ENCODE results near the gene ZBTB5. TPM values are rescaled to one million over a fixed set of nuclear protein-coding genes. Genes with fewer than 3 reads are reported as not detected.

Gene ZBTB5
- total RNA-seq, 1 experiment from 2014 or later = 8.8 TPM

GRCh38 chr9:37501957-37502596 is 36.8 kb upstream of the ZBTB5 start:
- no peaks in the 10 kb centered on the region for H3K9me3 ChIP-seq (ENCODE audit: insufficient read depth, low read depth)
- H3K4me1 ChIP-seq (replicated peaks; ENCODE audit: insufficient read depth) = no peaks in the 10 kb centered on the region
- no peak for TF ChIP-seq EZH2 (IDR thresholded peaks at IDR 0.05; ENCODE audit: low read depth)
- TF ChIP-seq, protein P1, sequence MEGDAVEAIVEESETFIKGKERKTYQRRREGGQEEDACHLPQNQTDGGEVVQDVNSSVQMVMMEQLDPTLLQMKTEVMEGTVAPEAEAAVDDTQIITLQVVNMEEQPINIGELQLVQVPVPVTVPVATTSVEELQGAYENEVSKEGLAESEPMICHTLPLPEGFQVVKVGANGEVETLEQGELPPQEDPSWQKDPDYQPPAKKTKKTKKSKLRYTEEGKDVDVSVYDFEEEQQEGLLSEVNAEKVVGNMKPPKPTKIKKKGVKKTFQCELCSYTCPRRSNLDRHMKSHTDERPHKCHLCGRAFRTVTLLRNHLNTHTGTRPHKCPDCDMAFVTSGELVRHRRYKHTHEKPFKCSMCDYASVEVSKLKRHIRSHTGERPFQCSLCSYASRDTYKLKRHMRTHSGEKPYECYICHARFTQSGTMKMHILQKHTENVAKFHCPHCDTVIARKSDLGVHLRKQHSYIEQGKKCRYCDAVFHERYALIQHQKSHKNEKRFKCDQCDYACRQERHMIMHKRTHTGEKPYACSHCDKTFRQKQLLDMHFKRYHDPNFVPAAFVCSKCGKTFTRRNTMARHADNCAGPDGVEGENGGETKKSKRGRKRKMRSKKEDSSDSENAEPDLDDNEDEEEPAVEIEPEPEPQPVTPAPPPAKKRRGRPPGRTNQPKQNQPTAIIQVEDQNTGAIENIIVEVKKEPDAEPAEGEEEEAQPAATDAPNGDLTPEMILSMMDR (conservative IDR thresholded peaks at IDR 0.05) = no peak
- POLR2A ChIA-PET (ENCODE audit: unreplicated experiment) = interaction anchor here (0.6 kb wide), 1 partner anchor 460 kb away, joined by 13 read pairs; no protein-coding TSS in a partner anchor
- H3F3A ChIP-seq (ENCODE audit: insufficient read depth, low read depth) = no peaks in the 10 kb centered on the region
- CTCF ChIA-PET = no interaction called here
- H3K27me3 ChIP-seq (ENCODE audit: insufficient read depth, low read depth) = no peaks in the 10 kb centered on the region
- H3K4me2 ChIP-seq = no peak overlapping the region
- no peaks in the 10 kb centered on the region for H3K9me2 ChIP-seq (ENCODE audit: insufficient read depth)
- H4K20me1 ChIP-seq (ENCODE audit: insufficient read depth) = no peaks in the 10 kb centered on the region
- intact Hi-C loops (cut with micrococcal nuclease; ENCODE audit: unreplicated experiment) = no loop called here
- H3K36me3 ChIP-seq (ENCODE audit: low read depth) = no peaks in the 10 kb centered on the region
- H3K4me3 ChIP-seq = no peak overlapping the region
- H3K79me2 ChIP-seq (ENCODE audit: low read depth) = no peaks in the 10 kb centered on the region
- no peak overlapping the region for H3K27ac ChIP-seq
- no TSS peak for BruUV-seq (replicated peaks)
- DNase-seq = no peak
- no peak overlapping the region for H2AFZ ChIP-seq

DNA sequence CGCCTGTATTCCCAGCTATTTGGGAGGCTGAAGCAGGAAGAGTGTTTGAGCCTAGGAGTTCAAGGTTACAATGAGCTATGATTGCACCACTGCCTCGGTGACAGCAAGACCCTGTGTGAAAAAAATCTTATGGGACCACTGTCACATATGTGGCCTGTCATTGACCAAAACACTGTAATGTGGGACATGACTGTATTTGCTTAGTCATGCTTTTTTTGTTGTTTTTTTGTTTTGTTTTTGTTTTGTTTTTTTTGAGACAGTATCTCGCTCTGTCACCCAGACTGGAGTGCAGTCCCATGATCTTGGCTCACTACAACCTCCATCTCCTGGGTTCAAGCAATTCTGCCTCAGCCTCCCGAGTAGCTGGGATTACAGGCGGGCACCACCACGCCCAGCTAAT is 34.0 kb upstream of the ZBTB5 start:
- ChIA-PET CTCF (no interaction called here), POLR2A (ENCODE audit: unreplicated experiment) (no interaction called here)
- no peaks in the 10 kb centered on the region for H3F3A ChIP-seq (ENCODE audit: insufficient read depth, low read depth)
- no peaks in the 10 kb centered on the region for H3K9me3 ChIP-seq (ENCODE audit: insufficient read depth, low read depth)
- H3K4me2 ChIP-seq = no peak overlapping the region
- H3K27me3 ChIP-seq (ENCODE audit: insufficient read depth, low read depth) = no peaks in the 10 kb centered on the region
- intact Hi-C loops (cut with micrococcal nuclease; ENCODE audit: unreplicated experiment) = no loop called here
- H3K9me2 ChIP-seq (ENCODE audit: insufficient read depth) = no peaks in the 10 kb centered on the region
- H3K79me2 ChIP-seq (ENCODE audit: low read depth) = no peaks in the 10 kb centered on the region
- no peak overlapping the region for H3K27ac ChIP-seq
- no peak overlapping the region for H2AFZ ChIP-seq
- DNase-seq = no peak
- H3K36me3 ChIP-seq (ENCODE audit: low read depth) = no peaks in the 10 kb centered on the region
- H3K4me3 ChIP-seq = no peak overlapping the region
- TF ChIP-seq, protein P1 (conservative IDR thresholded peaks at IDR 0.05) = no peak
- TF ChIP-seq EZH2 (IDR thresholded peaks at IDR 0.05; ENCODE audit: low read depth) = no peak
- no peaks in the 10 kb centered on the region for H4K20me1 ChIP-seq (ENCODE audit: insufficient read depth)
- no peaks in the 10 kb centered on the region for H3K4me1 ChIP-seq (replicated peaks; ENCODE audit: insufficient read depth)
- no TSS peak for BruUV-seq (replicated peaks)

DNA sequence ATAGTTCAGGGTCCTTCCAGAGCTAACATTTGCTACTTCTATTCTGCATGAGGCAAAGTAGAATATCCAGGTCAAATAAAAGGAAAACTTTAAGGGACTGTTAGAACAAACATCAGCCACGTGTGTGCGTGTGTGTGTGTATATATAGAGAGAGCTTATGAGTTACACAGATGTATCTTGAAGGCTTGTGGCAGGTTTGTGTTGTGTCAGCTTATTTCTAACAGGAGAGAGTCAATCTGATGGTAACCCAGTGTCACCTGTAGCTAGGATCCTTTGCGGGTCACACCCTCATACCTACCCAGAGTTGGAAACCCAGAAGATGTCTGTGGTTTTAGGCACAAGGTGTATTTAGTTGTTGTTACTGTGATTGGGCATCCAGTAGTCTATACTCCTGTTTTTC is 33.2 kb upstream of the ZBTB5 start:
- ChIA-PET POLR2A (ENCODE audit: unreplicated experiment) (no interaction called here), CTCF (no interaction called here)
- Histone ChIP-seq H3K27ac (no peak overlapping the region), H3K4me3 (no peak overlapping the region), H3F3A (ENCODE audit: insufficient read depth, low read depth) (no peaks in the 10 kb centered on the region), H3K27me3 (ENCODE audit: insufficient read depth, low read depth) (no peaks in the 10 kb centered on the region), H3K9me2 (ENCODE audit: insufficient read depth) (no peaks in the 10 kb centered on the region), H3K36me3 (ENCODE audit: low read depth) (no peaks in the 10 kb centered on the region), H2AFZ (no peak overlapping the region), H3K9me3 (ENCODE audit: insufficient read depth, low read depth) (no peaks in the 10 kb centered on the region), H3K79me2 (ENCODE audit: low read depth) (no peaks in the 10 kb centered on the region), H3K4me2 (no peak overlapping the region), H4K20me1 (ENCODE audit: insufficient read depth) (no peaks in the 10 kb centered on the region), H3K4me1 (replicated peaks; ENCODE audit: insufficient read depth) (no peaks in the 10 kb centered on the region)
- TF ChIP-seq, protein P1 (conservative IDR thresholded peaks at IDR 0.05) = no peak
- TF ChIP-seq EZH2 (IDR thresholded peaks at IDR 0.05; ENCODE audit: low read depth) = no peak
- intact Hi-C loops (cut with micrococcal nuclease; ENCODE audit: unreplicated experiment) = no loop called here
- no TSS peak for BruUV-seq (replicated peaks)
- no peak for DNase-seq

Data from PC-9 (cell line).